ENCODE measurements around the gene RPA1.

DNA sequence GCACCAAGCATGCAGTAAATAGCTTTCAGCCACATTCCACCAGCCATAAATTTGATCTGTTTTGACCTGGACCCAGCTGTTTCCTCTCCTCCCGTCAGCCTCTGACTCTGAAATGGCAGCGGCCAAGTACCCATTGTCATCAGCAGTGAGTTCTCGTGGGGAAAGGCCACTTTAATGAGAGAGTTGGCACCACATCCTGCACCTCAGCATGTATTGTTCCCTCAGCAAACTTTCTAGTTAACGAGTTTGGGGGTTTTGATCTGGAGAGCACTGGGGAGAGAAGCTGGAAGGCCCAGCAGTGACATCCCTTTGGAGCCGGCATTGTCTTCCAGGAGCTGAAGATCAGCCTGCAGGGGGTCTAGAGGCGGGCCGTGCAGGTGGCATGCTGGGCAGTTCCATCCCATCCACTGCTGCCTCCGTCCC lies 84.9 kb downstream of the RPA1 start:
- TF ChIP-seq, protein P1, sequence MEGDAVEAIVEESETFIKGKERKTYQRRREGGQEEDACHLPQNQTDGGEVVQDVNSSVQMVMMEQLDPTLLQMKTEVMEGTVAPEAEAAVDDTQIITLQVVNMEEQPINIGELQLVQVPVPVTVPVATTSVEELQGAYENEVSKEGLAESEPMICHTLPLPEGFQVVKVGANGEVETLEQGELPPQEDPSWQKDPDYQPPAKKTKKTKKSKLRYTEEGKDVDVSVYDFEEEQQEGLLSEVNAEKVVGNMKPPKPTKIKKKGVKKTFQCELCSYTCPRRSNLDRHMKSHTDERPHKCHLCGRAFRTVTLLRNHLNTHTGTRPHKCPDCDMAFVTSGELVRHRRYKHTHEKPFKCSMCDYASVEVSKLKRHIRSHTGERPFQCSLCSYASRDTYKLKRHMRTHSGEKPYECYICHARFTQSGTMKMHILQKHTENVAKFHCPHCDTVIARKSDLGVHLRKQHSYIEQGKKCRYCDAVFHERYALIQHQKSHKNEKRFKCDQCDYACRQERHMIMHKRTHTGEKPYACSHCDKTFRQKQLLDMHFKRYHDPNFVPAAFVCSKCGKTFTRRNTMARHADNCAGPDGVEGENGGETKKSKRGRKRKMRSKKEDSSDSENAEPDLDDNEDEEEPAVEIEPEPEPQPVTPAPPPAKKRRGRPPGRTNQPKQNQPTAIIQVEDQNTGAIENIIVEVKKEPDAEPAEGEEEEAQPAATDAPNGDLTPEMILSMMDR (IDR thresholded peaks at IDR 0.05), result no peak
- TF ChIP-seq POLR2A (IDR thresholded peaks at IDR 0.05; ENCODE audit: low read depth) (no peak), EP300 (IDR thresholded peaks at IDR 0.05) (no peak), POLR2AphosphoS5 (IDR thresholded peaks at IDR 0.05) (no peak)
